ENCODE results near the gene CHRNA5.

DNA sequence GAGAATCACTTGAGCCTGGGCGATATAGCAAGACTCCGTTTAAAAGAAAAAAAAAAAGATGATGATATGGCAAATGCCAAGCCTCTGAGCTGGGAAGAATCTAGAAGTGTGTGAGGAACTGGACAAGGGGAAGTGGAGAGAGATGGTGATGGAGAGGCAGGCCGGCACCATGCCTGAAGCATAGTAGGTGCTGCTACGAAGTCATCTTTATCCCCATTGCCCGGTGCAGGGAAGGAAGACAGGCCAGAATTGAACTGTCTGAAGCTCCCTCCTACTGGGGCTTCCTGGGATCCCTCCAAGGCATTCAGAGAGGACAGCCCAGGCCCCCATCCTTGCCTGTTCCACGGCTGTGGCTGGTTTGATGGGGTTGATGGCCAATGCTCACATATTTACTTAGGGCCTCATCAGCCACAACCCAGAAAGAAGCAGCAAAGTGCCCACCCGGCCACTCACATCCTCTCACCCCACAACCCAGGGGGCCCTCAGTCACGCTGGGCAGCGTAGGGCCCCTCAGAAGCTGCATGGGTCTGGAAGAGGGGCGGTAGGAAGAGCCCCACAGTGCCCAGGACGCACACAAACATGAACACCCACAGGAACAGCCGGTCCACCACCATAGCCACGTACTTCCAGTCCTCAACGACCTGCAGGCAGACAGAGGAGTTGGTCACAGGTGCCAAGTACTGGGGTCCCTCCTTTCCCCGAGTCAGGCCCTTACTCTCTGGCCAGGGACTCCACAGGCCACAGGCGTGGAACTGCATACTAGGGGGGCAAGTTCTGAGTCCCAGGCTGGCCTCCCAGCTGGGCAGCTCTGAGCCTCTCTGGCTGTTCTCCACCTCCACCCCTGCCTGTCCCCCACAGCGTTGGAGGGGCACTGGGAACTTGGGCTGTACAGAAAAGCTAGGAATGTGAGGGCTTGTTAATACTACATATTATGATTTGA lies 59.6 kb downstream of the CHRNA5 start:
- TF ChIP-seq, protein P1, sequence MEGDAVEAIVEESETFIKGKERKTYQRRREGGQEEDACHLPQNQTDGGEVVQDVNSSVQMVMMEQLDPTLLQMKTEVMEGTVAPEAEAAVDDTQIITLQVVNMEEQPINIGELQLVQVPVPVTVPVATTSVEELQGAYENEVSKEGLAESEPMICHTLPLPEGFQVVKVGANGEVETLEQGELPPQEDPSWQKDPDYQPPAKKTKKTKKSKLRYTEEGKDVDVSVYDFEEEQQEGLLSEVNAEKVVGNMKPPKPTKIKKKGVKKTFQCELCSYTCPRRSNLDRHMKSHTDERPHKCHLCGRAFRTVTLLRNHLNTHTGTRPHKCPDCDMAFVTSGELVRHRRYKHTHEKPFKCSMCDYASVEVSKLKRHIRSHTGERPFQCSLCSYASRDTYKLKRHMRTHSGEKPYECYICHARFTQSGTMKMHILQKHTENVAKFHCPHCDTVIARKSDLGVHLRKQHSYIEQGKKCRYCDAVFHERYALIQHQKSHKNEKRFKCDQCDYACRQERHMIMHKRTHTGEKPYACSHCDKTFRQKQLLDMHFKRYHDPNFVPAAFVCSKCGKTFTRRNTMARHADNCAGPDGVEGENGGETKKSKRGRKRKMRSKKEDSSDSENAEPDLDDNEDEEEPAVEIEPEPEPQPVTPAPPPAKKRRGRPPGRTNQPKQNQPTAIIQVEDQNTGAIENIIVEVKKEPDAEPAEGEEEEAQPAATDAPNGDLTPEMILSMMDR (IDR thresholded peaks at IDR 0.05; ENCODE audit: poor library complexity), result no peak
- no peak for TF ChIP-seq EZH2 (IDR thresholded peaks at IDR 0.05; ENCODE audit: borderline replicate concordance)

All from hepatocyte (in vitro differentiated cells).